ENCODE data around the gene CCDC121. TPM values are rescaled to one million over a fixed set of nuclear protein-coding genes. Genes with fewer than 3 reads are reported as not detected.

Gene CCDC121
- total RNA-seq (10 to 100 TPM in 1 of 9 donors, 1 to 10 TPM in 8; 1.6 to 46.9 (median 3.7) TPM), polyA plus RNA-seq (1 to 10 TPM in 2 of 3 donors, under 1 TPM in 1; 0.51 to 6.4 (median 1.4) TPM)
- long read RNA-seq, donor 1, partial matches to known transcripts, result 0 of 3 reads
- long read RNA-seq, donor 1, other reads (novel, unspliced or antisense), result 0 of 3 reads
- long read RNA-seq, donor 2, result 0 reads
- long read RNA-seq, donor 3, partial matches to known transcripts, result 0 of 2 reads
- long read RNA-seq, donor 3, other reads (novel, unspliced or antisense), result 0 of 2 reads
- long read RNA-seq, donor 4, partial matches to known transcripts, result 0 of 1 reads
- long read RNA-seq, donor 4, other reads (novel, unspliced or antisense), result 0 of 1 reads
- long read RNA-seq, donor 5, partial matches to known transcripts, result 0 of 6 reads
- long read RNA-seq, donor 5, other reads (novel, unspliced or antisense), result 0 of 6 reads
- long read RNA-seq, donor 6, partial matches to known transcripts, result 0 of 3 reads
- long read RNA-seq, donor 6, other reads (novel, unspliced or antisense), result 0 of 3 reads
- long read RNA-seq, donor 7, result 0 reads
- long read RNA-seq, donor 8, result 0 reads
- long read RNA-seq, donor 9, partial matches to known transcripts, result 0 of 19 reads
- long read RNA-seq, donor 9, other reads (novel, unspliced or antisense), result 17 of 19 reads
- long read RNA-seq, donor 10, result 0 reads

GRCh38 chr2:27628767-27629709, at the start of gene CCDC121, which contains the start of gene GPN1:
TSS of gene CCDC121 (minus strand) at chr2:27629012. CDS start at chr2:27627799, 1,213 bp downstream.
TSS of gene GPN1 (plus strand) at chr2:27629050. CDS start at chr2:27629059, 9 bp downstream.
- 0 to 1% (median 1%) methylated on average over 24 to 44 of the region's 44 CpGs for WGBS, 4 donors
- H3K27ac ChIP-seq, result peak within 1 kb of the TSS; percentile 41 to 93 (median 81)
- intact Hi-C loops (cut with DNase I), result no loop called here

GRCh38 chr2:27672723-27673486, 44.1 kb upstream of the CCDC121 start:
- intact Hi-C loops (cut with DNase I), result no loop called here
- Histone ChIP-seq H3K4me3 (no peak overlapping the region), H3K27ac (no peak overlapping the region), H3K4me1 (replicated peaks in 1 of 2) (no peaks in the 10 kb centered on the region), H3K36me3 (replicated peaks in 1 of 2) (peaks cover 0 to 74% of the 10 kb centered on the region in 2 donors), H3K9me3 (replicated peaks in 1 of 3) (no peaks in the 10 kb centered on the region), H3K27me3 (no peaks in the 10 kb centered on the region)
- 85 to 91% (median 88%) methylated on average over 5 of the region's 5 CpGs for WGBS, 4 donors
- no peak for TF ChIP-seq CTCF (IDR thresholded peaks at IDR 0.05)
- DNase-seq, result no peak

More at GRCh38 chr2:27628767-27629709, at the start of gene CCDC121, which contains the start of gene GPN1:
- Histone ChIP-seq H3K4me3 (peak within 1 kb of the TSS; percentile 25 to 93 (median 72)), H3K9me3 (replicated peaks in 1 of 3) (no peaks in the 10 kb centered on the region), H3K36me3 (replicated peaks in 1 of 2) (peaks cover 0 to 42% of the 10 kb centered on the region in 2 donors), H3K4me1 (replicated peaks in 1 of 2) (peaks cover 14 to 18% of the 10 kb centered on the region in 2 donors), H3K27me3 (no peaks in the 10 kb centered on the region)
- no peak for TF ChIP-seq CTCF (IDR thresholded peaks at IDR 0.05)
- TF ChIP-seq POLR2A (IDR thresholded peaks at IDR 0.05), result peak; percentile 55 to 60
- peak; percentile 90 to 96 (median 95) for DNase-seq

- Histone ChIP-seq H3K27ac (no peak overlapping the region), H3K9me3 (replicated peaks in 1 of 3) (no peaks in the 10 kb centered on the region), H3K4me3 (no peak overlapping the region), H3K27me3 (no peaks in the 10 kb centered on the region), H3K4me1 (replicated peaks in 1 of 2) (peaks cover 0 to 13% of the 10 kb centered on the region in 2 donors), H3K36me3 (replicated peaks in 1 of 2) (peaks cover 0 to 73% of the 10 kb centered on the region in 2 donors)
- TF ChIP-seq POLR2A (IDR thresholded peaks at IDR 0.05) (no peak), CTCF (IDR thresholded peaks at IDR 0.05) (no peak)
- intact Hi-C loops (cut with DNase I), result no loop called here
- WGBS, 4 donors, result 90 to 93% (median 92%) methylated on average over 4 of the region's 4 CpGs
- DNase-seq, result no peak
These were observed 42.4 kb upstream of the CCDC121 start for GRCh38 chr2:27671235-27671634.
